IPS DF 6.9 (cell line): ENCODE results near the gene GFRA1.

Experiments used
- DNase-seq: peaks from one replicate; pipeline ENCODE4 v3.0.0-alpha.2; 2013; ENCODE audit warnings: low read depth, low spot score
- H3K27ac ChIP-seq: one replicate; pipeline ENCODE4 v1.5.1; 2013; ENCODE audit warnings: low read length, control low read depth
- H3K27me3 ChIP-seq: 2 replicates; pipeline ENCODE4 v1.6.1; 2013; ENCODE audit warnings: mild to moderate bottlenecking, low read length; ENCODE audit not compliant: control insufficient read depth, insufficient read depth
- H3K36me3 ChIP-seq: 2 replicates; pipeline ENCODE4 v1.6.1; 2013; ENCODE audit warnings: low read length; ENCODE audit not compliant: control insufficient read depth, insufficient read depth
- H3K4me1 ChIP-seq: 2 replicates; pipeline ENCODE4 v1.6.1; 2013; ENCODE audit warnings: low read length; ENCODE audit not compliant: control insufficient read depth, insufficient read depth
- H3K4me3 ChIP-seq: 2 replicates; pipeline ENCODE4 v1.5.1; 2013; ENCODE audit warnings: mild to moderate bottlenecking, low read length
- H3K9me3 ChIP-seq: 2 replicates; pipeline ENCODE4 v1.6.1; 2013; ENCODE audit warnings: low read length, inconsistent platforms; ENCODE audit not compliant: control insufficient read depth, insufficient read depth
- WGBS: extraction: QIAGEN DNeasy Blood & Tissue Kit; methylation state at CpG from one replicate; pipeline ENCODE4 v1.1.7; 2013; ENCODE audit warnings: mixed read lengths, missing lambda C conversion rate; ENCODE audit not compliant: insufficient read length, insufficient coverage; 5-methylcytosine and 5-hydroxymethylcytosine counted together

GFRA1 gene

GRCh38 chr10:116216676-116217075, 56.3 kb downstream of the GFRA1 start:
- no peaks in the 10 kb centered on the region for H3K27me3 ChIP-seq
- no CpG with 5 or more reads among the region's 3 CpGs for WGBS
- H3K36me3 ChIP-seq: no peaks in the 10 kb centered on the region
- DNase-seq: no peak
- H3K27ac ChIP-seq: no peak overlapping the region
- no peaks in the 10 kb centered on the region for H3K4me1 ChIP-seq
- H3K9me3 ChIP-seq: no peaks in the 10 kb centered on the region
- H3K4me3 ChIP-seq: no peak overlapping the region

- DNase-seq: no peak
- Histone ChIP-seq H3K4me1 (no peaks in the 10 kb centered on the region), H3K9me3 (no peaks in the 10 kb centered on the region), H3K27me3 (no peaks in the 10 kb centered on the region), H3K4me3 (no peak overlapping the region), H3K36me3 (no peaks in the 10 kb centered on the region), H3K27ac (no peak overlapping the region)
- no CpG with 5 or more reads among the region's 5 CpGs for WGBS
Observed at GRCh38 chr10:116215651-116216050, 57.4 kb downstream of the GFRA1 start.

GRCh38 chr10:116211682-116212081, 61.3 kb downstream of the GFRA1 start:
- Histone ChIP-seq H3K36me3 (no peaks in the 10 kb centered on the region), H3K4me1 (no peaks in the 10 kb centered on the region), H3K27me3 (no peaks in the 10 kb centered on the region), H3K4me3 (no peak overlapping the region), H3K27ac (no peak overlapping the region), H3K9me3 (no peaks in the 10 kb centered on the region)
- WGBS: no CpG with 5 or more reads among the region's 1 CpG
- DNase-seq: no peak

GRCh38 chr10:116210588-116211346, 62.2 kb downstream of the GFRA1 start:
- no peak for DNase-seq

GRCh38 chr10:116209781-116210180, 63.2 kb downstream of the GFRA1 start:
- Histone ChIP-seq H3K27me3 (no peaks in the 10 kb centered on the region), H3K4me1 (no peaks in the 10 kb centered on the region), H3K27ac (no peak overlapping the region), H3K4me3 (no peak overlapping the region), H3K36me3 (no peaks in the 10 kb centered on the region), H3K9me3 (no peaks in the 10 kb centered on the region)
- no CpG with 5 or more reads among the region's 10 CpGs for WGBS
- DNase-seq: no peak

More at GRCh38 chr10:116210588-116211346, 62.2 kb downstream of the GFRA1 start:
- Histone ChIP-seq H3K9me3 (no peaks in the 10 kb centered on the region), H3K27ac (no peak overlapping the region), H3K4me3 (no peak overlapping the region), H3K4me1 (no peaks in the 10 kb centered on the region), H3K36me3 (no peaks in the 10 kb centered on the region), H3K27me3 (no peaks in the 10 kb centered on the region)
- no CpG with 5 or more reads among the region's 7 CpGs for WGBS

GRCh38 chr10:116208956-116209567, 63.9 kb downstream of the GFRA1 start:
- Histone ChIP-seq H3K9me3 (no peaks in the 10 kb centered on the region), H3K27me3 (no peaks in the 10 kb centered on the region), H3K4me1 (no peaks in the 10 kb centered on the region), H3K4me3 (no peak overlapping the region), H3K27ac (no peak overlapping the region), H3K36me3 (no peaks in the 10 kb centered on the region)
- no peak for DNase-seq
- no CpG with 5 or more reads among the region's 6 CpGs for WGBS

GRCh38 chr10:116207690-116208089, 65.3 kb downstream of the GFRA1 start:
- DNase-seq: no peak
- no peak overlapping the region for H3K4me3 ChIP-seq
- no peaks in the 10 kb centered on the region for H3K27me3 ChIP-seq
- H3K4me1 ChIP-seq: no peaks in the 10 kb centered on the region
- no peak overlapping the region for H3K27ac ChIP-seq
- no peaks in the 10 kb centered on the region for H3K36me3 ChIP-seq
- H3K9me3 ChIP-seq: no peaks in the 10 kb centered on the region
- WGBS: no CpG with 5 or more reads among the region's 7 CpGs

- no peaks in the 10 kb centered on the region for H3K27me3 ChIP-seq
- no peak overlapping the region for H3K27ac ChIP-seq
- no CpG with 5 or more reads among the region's 4 CpGs for WGBS
- no peaks in the 10 kb centered on the region for H3K9me3 ChIP-seq
- no peaks in the 10 kb centered on the region for H3K4me1 ChIP-seq
- no peak for DNase-seq
- H3K36me3 ChIP-seq: no peaks in the 10 kb centered on the region
- H3K4me3 ChIP-seq: no peak overlapping the region
Observed at GRCh38 chr10:116203661-116204060, 69.3 kb downstream of the GFRA1 start.

GRCh38 chr10:116201670-116202430, 71.2 kb downstream of the GFRA1 start:
- Histone ChIP-seq H3K27me3 (no peaks in the 10 kb centered on the region), H3K36me3 (no peaks in the 10 kb centered on the region), H3K9me3 (no peaks in the 10 kb centered on the region), H3K27ac (no peak overlapping the region), H3K4me1 (no peaks in the 10 kb centered on the region), H3K4me3 (no peak overlapping the region)
- DNase-seq: no peak
- WGBS: no CpG with 5 or more reads among the region's 7 CpGs

GRCh38 chr10:116201011-116201410, 72.0 kb downstream of the GFRA1 start:
- H3K9me3 ChIP-seq: no peaks in the 10 kb centered on the region
- no peak overlapping the region for H3K27ac ChIP-seq
- H3K27me3 ChIP-seq: no peaks in the 10 kb centered on the region
- H3K4me1 ChIP-seq: no peaks in the 10 kb centered on the region
- no peak for DNase-seq
- H3K4me3 ChIP-seq: no peak overlapping the region
- no peaks in the 10 kb centered on the region for H3K36me3 ChIP-seq
